GM18507 (cell line): ENCODE measurements around the gene NEUROD2.

Experiments
- DNase-seq: peaks from one replicate; pipeline ENCODE4 v3.0.0; 2011; ENCODE audit warnings: low read depth; ENCODE audit not compliant: insufficient read length; ENCODE audit errors: extremely low spot score
- FAIRE-seq: peaks from 2 replicates; lab custom pipeline; 2011; peaks lifted over from hg19 to GRCh38; lab: Jason Lieb, UNC

The NEUROD2 gene

DNA sequence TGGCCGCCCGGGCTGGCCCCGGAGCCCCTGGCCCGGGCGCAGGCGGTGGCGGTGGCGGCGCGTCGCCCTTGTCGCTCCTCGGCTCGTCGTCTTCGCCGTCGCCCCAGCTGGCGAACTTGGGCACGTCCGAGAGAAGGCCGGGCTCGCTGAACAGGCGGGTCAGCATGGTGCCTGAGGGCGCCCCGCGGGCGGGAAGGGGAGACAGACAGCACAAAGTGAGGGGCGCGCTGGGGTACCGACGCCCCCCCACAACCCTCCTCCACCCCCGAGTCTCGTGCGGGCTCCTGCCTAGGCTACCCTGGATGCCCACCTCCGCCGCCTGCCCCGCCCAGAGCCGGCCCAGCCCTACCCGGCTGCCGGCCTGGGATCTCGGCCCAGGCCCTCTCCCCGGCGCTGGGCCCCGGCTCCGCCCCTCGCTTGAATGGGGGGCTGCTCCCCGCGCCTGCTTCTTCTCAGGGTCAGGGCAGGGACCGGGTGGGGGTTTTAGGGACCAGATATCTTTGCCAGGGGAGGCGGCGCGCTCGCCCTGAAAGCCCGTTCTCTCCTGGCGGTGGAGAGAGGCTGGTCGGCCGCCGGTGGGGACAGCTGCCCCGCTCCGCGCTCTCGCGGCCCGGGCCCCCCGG, 1.2 kb downstream of the NEUROD2 start:
- DNase-seq (no peak), FAIRE-seq (no peak)

DNA sequence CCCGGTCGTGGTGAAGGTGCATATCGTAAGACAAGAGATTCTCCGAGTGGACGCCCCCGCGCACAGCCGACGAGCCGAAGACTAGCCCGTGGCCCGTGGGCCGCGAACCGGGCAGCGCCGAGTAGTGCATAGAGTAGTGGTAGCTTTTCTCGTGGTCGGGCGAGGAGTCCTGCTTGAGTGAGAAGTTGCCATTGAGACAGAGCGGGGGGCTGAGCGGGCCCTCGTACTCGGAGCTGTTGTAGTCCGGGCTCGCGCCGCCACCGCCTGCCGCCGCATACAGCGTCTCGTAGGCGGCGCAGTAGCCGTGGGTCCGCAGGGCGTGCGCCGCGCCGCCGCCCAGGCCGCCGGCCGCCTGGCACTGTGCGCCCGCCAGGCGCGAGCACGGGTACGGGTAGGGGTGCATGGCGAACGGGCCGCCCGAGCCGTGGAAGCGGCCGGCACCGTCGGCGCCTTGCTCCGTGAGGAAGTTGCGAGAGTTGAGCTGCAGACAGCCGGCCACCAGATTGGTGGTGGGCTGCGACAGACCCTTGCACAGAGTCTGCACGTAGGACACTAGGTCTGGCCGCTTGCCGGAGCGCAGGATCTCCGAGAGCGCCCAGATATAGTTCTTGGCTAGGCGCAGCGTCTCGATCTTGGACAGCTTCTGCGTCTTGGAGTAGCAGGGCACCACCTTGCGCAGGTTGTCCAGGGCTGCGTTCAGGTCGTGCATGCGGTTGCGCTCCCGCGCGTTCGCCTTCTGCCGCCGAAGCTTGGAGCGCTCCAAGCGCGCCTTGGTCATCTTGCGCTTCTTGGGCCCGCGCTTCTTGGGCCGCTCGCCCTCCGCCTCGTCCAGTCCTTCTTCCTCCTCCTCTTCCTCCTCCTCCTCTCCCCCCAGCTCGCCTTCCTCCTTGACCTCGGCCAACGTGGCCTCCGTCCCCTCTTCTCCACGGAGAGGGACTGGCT, 2.0 kb downstream of the NEUROD2 start:
- FAIRE-seq: no peak
- no peak for DNase-seq

DNA sequence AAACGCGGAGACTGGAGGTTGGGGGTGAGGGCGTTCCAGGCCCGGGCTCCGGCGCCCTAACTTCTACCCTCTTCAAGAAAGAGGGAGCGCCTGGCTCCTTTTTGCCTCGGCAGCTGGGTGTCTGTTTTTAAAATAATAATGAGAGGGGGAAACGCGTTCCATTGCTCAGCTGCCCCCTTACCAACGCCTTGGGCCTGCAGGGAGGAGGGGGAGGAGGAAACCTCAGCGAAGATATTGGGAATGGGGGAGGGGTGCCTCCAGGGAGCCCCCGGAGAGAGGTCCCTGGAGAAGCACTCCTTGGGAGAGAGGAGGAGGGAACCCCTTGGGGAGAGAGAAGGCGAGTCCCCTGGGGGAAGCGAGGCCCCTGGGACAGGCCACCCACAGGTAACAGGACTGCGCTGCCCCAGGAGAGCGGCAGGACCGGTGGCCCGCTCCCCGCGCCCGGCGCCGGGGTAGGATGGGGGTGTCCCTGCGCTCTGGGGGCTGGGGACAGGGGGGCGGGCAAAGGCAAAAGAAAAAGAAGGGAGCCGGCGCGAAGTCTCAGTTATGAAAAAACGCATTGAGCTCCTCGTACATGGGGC, 2.7 kb downstream of the NEUROD2 start:
- no peak for FAIRE-seq
- no peak for DNase-seq

DNA sequence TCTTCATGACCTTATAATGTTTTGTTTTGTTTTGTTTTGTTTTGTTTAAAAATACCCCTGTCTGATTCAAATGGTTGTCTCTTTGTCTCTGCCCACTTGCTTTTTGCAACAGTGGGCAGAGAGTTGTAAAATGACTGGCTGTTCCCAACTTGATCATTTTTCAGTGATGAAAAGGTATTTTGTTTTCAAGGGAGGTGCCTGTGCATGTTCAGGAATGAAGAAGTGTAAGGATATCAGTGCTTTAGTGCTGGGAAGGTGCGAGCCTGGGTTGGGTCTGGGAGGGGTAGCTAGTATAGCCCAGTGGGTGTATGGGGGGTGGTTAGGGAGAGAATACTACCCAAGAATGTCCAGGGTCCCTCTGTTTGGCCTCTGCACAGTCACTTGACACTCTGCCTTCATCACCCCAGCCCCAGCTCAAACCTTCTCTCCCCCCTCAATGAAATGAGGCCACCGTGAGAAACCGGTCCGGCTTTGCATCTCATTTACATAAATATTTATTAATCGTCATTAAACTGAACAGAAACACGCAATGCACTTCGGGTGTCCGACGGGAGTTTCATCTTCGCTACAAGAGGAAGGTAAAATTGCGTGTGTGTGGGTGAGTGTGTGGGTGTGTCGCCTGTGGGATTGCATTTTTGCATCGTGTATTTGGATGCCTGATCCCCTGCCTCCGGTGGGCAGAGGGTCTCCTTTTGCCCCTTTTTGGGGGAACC, 4.3 kb downstream of the NEUROD2 start:
- DNase-seq: no peak
- FAIRE-seq: no peak

DNA sequence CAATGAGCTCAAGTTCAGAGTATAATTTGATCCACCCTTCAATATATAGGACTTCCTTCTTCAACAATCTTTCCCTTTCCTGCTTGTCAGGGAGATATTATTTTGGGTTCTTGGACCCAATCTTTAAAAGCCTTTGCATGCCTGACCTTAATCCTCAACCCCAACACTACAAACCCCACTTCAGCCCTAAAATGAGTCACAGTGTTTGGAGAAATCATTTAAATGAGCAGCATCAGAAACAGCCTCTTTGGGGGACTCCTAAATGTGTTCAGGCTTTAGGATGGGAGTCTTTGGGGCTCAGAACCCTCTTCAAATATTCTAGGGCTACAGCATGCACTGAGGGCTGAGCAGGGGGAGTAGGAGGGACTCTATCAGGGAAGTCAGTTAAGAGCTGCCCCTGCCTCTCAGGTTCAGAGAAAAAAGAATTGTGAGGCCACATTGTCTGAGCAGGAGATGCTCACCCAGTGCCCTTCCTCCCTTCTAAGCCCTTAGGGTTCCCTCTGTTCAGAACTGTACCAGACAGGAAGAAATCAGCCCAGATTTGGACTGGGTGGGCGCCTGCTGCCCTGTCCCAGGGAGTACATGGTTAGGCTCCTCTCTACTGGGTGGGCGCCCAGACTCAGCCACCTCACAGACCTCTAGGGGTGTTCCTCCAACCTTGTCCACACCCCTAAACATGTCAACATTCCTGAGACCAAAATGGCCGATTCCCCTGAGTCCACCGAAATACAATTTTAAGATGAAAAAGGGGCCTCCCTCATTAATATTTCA, 5.0 kb downstream of the NEUROD2 start:
- DNase-seq: no peak

DNA sequence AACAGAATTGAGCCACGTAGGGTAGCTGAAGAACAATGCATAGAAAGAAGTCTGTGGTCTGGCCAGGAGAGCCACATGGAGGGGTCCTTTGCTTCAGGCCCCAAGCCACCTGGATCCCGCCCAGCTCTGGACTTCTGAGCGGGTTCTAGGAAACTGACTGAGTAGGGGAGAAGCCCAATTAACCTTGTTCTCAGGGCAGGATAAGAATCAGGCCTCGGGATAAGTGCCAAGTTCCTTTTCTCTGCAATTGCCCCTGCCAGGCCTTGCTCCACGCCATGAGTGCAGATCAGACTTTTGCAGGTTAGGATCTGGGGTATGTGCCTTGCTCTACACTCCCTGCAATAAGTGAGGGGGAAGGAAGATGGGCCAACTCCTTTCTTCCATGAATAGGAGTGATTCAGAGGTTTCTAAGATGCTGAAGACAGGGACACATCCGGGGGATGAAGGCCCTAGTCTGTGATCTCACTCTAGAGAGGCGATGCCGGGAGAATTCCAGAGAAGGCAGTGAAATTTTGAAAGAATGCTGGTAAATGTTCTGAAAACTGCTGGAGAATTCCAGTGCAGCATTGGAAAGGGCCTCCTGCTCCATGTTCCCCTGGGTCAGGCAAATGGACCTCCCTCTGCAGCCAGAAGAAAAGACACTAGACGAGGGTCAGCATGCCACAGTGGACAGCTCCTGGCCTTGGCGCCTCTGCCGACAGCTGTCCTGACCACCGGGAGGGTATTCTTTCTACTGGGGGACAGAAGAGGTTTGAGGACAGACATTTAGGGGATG, 5.8 kb downstream of the NEUROD2 start:
- FAIRE-seq: no peak
- no peak for DNase-seq

More for the DNA sequence above, 5.0 kb downstream of the NEUROD2 start:
- no peak for FAIRE-seq

DNA sequence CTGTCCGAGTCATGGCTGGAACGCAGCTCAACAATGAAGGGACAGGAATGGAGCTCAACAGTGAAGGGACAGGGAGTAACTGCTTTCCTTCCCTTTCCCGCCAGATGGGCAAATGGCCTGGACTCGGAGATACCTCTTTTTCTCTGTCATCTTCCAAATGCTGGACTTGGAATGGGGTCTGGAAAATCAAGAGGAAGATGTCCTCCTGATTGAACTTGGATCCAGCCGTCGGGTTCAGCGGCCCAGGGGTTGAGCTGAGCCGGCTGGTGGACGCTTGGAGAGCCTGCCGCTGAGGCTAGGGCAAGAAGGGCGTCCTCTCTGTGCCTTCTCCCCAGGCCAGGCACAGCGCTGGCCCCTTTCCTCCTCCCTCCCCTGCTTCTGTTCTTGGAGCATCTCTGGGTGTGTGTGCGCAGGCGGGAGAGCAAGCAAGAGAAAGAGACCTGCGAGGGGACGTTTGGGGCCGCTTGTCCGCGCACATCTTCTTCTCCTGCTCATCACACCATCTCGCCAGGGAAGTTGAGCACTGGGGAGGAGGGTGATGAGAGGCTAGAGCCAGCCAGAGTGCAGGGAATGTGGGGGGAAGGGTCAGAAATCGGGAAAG, 6.6 kb downstream of the NEUROD2 start:
- DNase-seq: no peak
- FAIRE-seq: no peak

DNA sequence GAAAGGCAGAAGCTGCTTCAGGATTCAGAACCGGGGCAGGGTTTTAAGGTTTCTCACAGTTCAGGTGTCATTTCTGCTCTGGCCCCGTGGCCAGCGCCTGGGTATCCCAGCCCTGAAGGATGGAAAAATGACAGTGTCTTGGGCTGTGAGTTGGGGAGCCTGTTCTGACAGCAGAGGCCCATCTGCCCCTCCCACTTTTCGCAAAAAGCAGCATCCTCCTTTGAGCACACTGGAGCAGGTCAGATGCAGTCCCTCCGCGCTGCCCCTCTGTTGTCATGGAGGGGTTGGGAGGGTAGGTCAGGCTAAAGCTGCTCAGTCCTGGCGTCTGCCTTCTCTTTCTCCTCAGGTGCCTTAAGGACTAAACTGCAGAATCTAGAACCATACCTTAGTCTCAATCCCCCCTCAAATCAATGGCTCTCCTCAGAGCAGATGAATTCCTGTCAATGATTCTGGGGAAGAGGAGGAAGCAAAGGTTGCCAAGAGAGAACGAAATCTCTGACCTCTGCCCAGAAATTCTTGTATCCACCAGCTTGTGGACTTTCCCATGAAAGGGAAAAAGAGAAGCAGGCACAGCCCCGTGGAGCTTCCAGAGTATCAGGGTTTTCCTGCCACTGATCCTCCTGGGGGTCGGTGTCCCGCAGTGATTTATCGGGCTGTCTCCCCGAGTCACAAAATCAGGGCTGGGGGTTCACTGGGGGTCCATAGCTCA, 7.3 kb downstream of the NEUROD2 start:
- no peak for DNase-seq
- no peak for FAIRE-seq

DNA sequence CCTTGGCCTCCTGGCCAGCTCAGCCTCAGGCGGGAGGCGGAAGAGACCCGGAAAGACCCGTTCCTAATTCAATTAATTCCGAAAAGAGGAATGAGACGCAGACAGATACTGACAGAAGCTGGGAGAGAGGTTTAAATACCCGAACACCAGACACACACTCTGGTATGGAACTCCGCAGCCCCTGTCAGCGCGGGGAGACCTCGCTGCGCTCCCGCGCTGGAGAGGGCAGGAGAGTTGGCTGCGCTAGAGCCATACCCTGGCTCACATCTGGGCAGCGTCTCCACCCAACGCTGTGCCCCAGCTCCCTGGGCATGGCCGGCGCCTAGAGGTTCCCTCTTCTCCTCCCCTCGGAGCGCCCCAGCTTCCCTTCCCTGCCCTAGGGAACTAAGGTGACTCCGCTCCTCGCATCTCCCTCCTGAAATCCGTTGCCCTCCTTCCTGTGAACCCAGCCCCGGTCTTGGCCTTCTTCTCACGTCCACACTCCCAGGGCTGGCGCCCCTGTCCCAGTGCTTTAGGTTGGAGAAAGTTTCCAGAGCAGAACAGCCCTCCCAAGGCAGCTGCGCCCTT, 8.0 kb downstream of the NEUROD2 start:
- no peak for DNase-seq
- no peak for FAIRE-seq

DNA sequence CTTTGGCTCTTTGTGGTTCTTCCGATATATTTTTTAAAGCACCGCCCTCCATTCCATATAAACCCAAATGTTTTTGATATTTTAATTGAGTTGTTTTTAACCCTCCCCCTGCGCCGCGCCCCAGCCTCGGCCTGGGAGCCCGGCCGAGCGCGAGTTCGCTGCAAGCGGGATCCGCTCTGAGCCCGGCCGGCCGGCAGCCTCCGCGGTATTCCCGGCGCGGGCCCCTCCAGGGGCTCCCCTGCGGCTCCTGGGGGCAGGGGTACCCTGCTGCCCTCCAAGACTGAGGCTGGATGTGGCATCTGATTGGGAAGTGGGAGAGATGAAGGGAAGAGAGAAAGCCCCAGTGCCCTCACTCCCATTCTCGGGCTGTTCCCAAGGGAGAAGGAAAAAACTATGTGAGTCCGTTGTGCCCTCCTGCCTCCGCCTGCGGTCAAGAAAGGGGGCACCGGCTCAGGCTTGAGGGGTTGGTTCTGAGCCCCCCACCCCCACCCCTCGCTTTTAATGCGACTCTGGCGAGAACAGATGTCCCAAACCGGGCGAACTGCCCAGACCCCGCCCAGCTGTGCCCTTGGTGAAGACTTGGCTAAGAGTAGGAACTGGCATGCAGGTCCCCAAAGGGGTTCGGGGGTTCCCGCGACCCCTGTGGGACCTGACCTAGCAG, 8.6 kb downstream of the NEUROD2 start:
- FAIRE-seq: no peak
- DNase-seq: no peak

DNA sequence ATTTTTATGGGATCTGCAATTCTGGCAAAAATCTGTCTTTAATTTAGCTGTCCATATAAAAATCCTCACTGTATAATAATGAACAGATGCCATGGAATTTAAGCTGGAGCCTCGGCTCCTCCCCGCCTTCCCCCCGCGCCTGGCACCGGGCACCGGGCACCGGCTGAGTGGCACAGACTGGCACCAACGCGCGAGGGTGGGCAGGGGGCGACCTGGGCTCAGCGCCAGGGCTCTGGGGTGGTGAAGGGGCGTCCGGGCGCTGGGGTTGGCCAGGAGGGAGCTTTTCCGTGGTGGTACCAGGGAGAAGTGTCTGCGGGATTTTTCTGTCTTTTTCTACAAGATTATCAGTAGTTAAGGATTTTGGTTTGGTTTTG, 9.1 kb downstream of the NEUROD2 start:
- DNase-seq (no peak), FAIRE-seq (no peak)

DNA sequence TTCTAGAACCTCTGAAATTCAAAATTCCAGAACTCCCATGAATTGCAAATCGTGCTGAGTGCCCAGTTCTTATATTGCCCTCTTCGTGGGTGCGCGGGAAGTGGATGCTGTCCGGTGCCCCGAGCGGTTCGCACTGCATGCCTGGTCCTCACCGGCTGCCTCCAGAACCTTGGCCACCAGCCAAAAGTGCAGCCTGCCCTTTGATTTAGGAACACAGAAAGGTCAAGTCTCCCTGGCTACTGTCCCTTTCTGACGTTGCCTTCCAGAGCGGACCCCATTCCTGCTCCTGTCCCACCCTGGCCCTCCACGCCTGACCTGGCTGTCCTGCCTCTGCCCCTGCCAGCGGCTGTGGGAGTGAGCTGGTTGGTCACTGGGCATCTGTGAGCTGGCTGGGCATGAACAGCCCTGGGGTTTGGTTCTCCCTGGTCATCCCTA, 9.7 kb downstream of the NEUROD2 start:
- no peak for DNase-seq
- no peak for FAIRE-seq

DNA sequence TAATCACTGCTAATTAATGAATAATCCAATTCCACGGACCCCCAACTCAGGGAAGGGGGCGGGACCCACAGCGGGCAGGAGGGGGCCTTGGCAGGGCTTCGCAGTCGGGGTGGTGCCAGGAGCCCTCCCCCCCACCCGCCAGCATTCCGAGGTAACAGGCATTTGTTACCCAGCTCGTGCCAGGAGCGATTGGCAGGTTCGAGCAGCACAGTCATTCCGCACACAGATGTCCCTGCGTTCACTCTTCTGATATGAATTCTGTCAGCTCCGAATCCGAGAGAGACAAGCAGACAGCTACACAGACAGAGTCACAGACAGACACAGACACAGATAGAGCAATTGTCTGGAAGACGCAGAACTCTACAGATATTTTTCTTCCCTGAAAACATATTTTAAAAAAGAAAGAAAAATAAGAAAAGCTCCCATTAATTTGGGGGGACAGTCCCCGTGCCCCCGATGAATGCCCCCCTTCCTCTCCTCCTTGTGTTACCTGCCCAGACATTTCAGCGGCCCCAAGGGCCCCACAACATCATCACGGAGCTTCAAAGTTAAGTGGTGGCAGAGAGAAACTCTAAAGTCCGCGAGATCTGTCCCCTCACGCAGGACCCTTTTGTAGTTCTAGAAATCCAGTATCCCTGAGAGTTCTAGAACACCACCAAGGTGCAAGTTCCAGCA, 10.2 kb downstream of the NEUROD2 start:
- no peak for FAIRE-seq
- no peak for DNase-seq

DNA sequence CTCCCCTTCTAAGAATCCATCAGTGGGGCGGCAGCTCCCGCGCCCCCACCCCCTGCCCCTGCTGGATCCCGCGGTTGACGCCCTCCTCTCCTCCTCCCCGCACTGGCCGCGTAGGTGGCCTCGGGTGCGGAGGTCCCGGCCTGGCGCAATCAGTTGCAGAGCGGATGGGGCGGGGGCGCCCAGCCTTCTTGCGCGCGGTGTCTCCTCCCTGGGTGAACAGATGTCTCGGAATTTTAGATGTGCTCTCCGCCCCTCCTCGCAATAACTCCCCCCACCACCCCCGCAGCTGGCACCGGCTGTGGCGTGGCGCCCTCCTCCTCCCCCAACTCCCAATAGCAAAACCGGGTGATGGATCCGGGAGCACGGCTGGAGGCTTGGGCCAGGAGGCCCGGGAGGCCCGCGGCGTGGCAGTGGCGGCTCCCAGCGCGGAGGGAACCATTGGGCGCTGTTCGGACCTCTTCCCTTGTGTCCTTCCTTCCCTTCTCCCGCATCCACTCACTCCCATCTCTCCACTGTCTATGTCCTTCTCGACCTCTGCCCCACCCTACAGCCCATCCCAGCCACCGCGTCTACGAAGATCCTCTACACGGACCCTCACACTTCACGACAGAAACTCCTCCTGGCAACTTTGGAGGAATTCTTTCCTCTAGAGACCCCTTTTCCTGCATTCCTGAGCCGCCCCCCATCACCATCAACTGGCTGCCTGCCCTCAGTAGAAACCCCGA, 11.0 kb downstream of the NEUROD2 start:
- DNase-seq: no peak
- FAIRE-seq: no peak

DNA sequence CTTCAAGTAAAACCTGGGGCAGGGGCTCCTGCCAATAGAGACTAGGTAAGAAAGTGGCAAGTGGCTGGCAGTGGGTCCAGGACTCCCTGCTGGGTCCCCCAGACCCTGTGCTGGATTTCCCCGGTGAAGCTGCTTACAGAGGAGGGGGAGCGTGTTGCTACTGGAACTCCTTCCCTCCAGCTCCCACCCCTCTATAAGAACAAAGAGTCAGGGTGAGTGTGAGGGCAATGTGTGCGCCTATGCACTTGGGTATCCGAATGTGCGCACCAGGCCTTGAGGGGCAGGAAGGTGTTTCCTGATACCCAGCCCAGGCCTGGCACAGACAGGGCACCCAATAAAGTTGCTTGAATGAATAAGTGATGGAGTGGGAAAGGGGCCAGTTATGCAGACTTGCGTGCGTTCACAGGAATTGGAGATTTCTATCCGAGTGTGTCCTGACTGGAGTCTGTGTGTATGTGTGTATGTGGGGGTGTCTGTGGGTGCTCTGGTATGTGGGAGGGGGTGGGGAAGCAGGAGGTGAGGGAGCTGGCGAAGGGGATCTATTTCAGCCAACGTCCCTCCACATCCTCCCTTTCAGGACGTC, 11.7 kb downstream of the NEUROD2 start:
- no peak for DNase-seq
- FAIRE-seq: no peak
